Heart left ventricle (tissue), 13 donors: ENCODE data around the gene WNT3A.

Source experiments
- CTCF ChIP-seq, 12 donors: fragments of 200-600 bp; sonication (generic) in 4 of 12; IDR thresholded peaks; one replicate each; pipeline versions ENCODE4 v1.5.0 to v1.8.0; 2018 to 2022; ENCODE audit warnings: antibody characterized with exemption in 12 of 12, mild to moderate bottlenecking in 5 of 12
- POLR2A ChIP-seq, 2 donors: fragments of 450-650 bp; IDR thresholded peaks; one replicate each; pipeline ENCODE4 v1.6.1; 2017; ENCODE audit warnings: antibody characterized with exemption in 2 of 2, mild to moderate bottlenecking in 2 of 2, moderate library complexity in 2 of 2
- donor health status: ischemic (EF 13 %, LVEDD 7.1; RV severe dilation, severe dysfunction).
- donor health status: DM: no; HTN: yes; CAD: no.
- donor health status: DM: no; HTN: no; CAD: no.
- donor health status: ischemic (EF 25% LVEDD 6.9; RV normal size, moderate dysfunction).
- donor health status: ischemic (EF 25% LVEDD 5.7; RV mildly dilated, moderate dysfunction).
- donor health status: ischemic (EF 35%, LVEDD 5.7; RV mildly dilated, moderate dysfunction).
- donor health status: nonischemic (EF 11% LVEDD 7.7; RV severe dilation, severe dysfunction).
- donor health status: DM: yes; HTN: yes; CAD: no.
- donor health status: PGD.
- donor health status: ischemic (EF 29% LVEDD 5.4; RV normal size, mild dysfunction).
- donor health status: nonischemic (EF 23%, LVEDD 6.1; RV moderate dilation, normal function).

GRCh38 chr1:228062812-228063211 lies 56.0 kb downstream of the WNT3A start:
- no peak for TF ChIP-seq POLR2A (IDR thresholded peaks at IDR 0.05)
- TF ChIP-seq CTCF (IDR thresholded peaks at IDR 0.05) = no peak
